Ishikawa (cell line): ENCODE measurements around the gene GANAB.

Source experiments
- CEBPB ChIP-seq: IDR thresholded peaks from 2 replicates; pipeline ENCODE4 v1.6.1; 2012
- EP300 ChIP-seq: IDR thresholded peaks from 2 replicates; pipeline ENCODE4 v1.6.1; 2012; ENCODE audit warnings: borderline replicate concordance
- FOXM1 ChIP-seq: IDR thresholded peaks from 2 replicates; pipeline ENCODE4 v1.6.1; 2012; ENCODE audit warnings: low read depth, borderline replicate concordance
- MAX ChIP-seq: IDR thresholded peaks from 2 replicates; pipeline ENCODE4 v1.6.1; 2012
- NFIC ChIP-seq: IDR thresholded peaks from 2 replicates; pipeline ENCODE4 v1.6.1; 2012
- RAD21 ChIP-seq: IDR thresholded peaks from 2 replicates; pipeline ENCODE4 v1.6.1; 2012; ENCODE audit warnings: low read depth
- REST ChIP-seq: IDR thresholded peaks from 2 replicates; pipeline ENCODE4 v1.6.1; 2012; ENCODE audit warnings: low read depth, mild to moderate bottlenecking
- TAF1 ChIP-seq: IDR thresholded peaks from 2 replicates; pipeline ENCODE4 v1.6.1; 2012; ENCODE audit warnings: low read depth, mild to moderate bottlenecking
- TCF12 ChIP-seq: IDR thresholded peaks from 2 replicates; pipeline ENCODE4 v1.6.1; 2012; ENCODE audit warnings: low read depth
- USF1 ChIP-seq: IDR thresholded peaks from 2 replicates; pipeline ENCODE4 v1.6.1; 2012
- YY1 ChIP-seq: IDR thresholded peaks from 2 replicates; pipeline ENCODE4 v1.6.1; 2012; ENCODE audit warnings: low read depth
- ZBTB7A ChIP-seq: IDR thresholded peaks from 2 replicates; pipeline ENCODE4 v1.6.1; 2012; ENCODE audit warnings: low read depth

- TF ChIP-seq ZBTB7A (no peak), REST (no peak), RAD21 (no peak), USF1 (no peak), EP300 (no peak), FOXM1 (no peak), TAF1 (no peak), MAX (no peak), YY1 (no peak), CEBPB (no peak), TCF12 (no peak), NFIC (no peak)
These were observed 30.3 kb upstream of the GANAB start for GRCh38 chr11:62676698-62677097.
